ENCODE results near the gene HTT. TPM values are rescaled to one million over a fixed set of nuclear protein-coding genes. Genes with fewer than 3 reads are reported as not detected.

The HTT gene
- total RNA-seq, 1 donor from 2014 or later, result 65.2 TPM

DNA sequence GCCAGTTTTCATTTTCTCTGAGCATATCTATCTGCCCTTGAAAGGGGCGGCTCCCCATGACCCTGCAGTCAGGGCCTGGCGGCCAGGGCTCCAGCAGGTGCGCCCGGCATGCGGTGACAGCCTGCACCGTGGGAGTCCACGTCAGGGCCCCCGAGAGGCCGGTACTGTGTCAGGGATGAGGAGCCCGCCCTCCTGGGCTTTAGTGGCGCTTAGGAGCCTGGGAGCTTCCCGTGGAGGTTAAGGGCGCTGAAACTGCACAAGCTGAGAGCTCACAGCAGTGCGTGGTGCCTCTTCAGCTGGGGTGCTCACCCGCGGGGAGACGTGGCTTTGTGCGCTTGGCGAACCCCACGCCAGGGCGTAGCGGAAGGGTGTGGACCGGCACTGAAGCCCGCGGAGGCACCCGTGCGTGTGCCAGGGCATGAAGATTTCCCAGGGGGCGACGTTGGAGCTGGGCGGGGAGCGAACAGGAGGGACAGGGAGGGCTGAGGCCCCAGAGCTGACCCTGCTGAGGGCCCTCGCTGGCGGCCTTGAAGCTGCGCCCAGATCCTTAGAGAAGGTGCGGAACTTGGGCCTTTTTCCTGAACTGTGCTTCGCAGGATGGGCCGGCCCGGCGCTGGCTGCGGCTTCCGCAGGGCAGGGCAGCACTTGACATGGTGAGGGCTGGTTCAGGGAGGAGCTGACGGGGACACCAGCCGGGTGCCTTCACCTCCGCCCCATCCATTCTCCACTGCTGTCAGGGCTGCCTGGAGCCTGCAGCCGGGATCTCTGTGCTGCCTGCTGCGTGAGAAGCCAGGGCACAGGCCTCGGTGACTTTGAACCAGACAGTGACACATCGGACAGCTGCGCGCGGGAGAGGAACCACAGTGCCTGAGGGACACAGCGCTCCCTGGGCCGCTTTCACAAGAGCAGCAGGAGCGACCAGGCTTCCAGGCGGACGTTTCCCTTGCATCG, 33.0 kb upstream of the HTT start:
- Mint-ChIP-seq H3K27me3 (ENCODE audit: low read depth, unreplicated experiment) (peaks cover 30% of the 10 kb centered on the region), H3K4me3 (ENCODE audit: unreplicated experiment) (no peak overlapping the region), H3K9me3 (ENCODE audit: unreplicated experiment) (no peaks in the 10 kb centered on the region), H3K4me1 (ENCODE audit: low read depth, unreplicated experiment) (no peaks in the 10 kb centered on the region), H3K36me3 (ENCODE audit: low read depth, unreplicated experiment) (peaks cover 2% of the 10 kb centered on the region), H3K27ac (ENCODE audit: unreplicated experiment) (no peak overlapping the region)
- no peak for FAIRE-seq
- peak overlapping the region; percentile 85 for H2AFZ ChIP-seq (ENCODE audit: low read depth, low read length)
- no peaks in the 10 kb centered on the region for H3K27me3 ChIP-seq (ENCODE audit: insufficient read depth, low read length)
- peaks cover 9% of the 10 kb centered on the region for H3K4me1 ChIP-seq (ENCODE audit: insufficient read depth, low read length)
- peak overlapping the region; percentile 27 for H3K9ac ChIP-seq (ENCODE audit: low read length)
- no peaks in the 10 kb centered on the region for H4K20me1 ChIP-seq (ENCODE audit: insufficient read depth, low read length)
- DNase-seq (ENCODE audit: low read depth), result peak; percentile 35
- no peaks in the 10 kb centered on the region for H3K36me3 ChIP-seq (ENCODE audit: insufficient read depth, low read length)
- no peaks in the 10 kb centered on the region for H3K79me2 ChIP-seq (ENCODE audit: insufficient read depth, low read length)
- H3K4me2 ChIP-seq (ENCODE audit: low read length), result peak overlapping the region; percentile 78
- TF ChIP-seq, protein P1, sequence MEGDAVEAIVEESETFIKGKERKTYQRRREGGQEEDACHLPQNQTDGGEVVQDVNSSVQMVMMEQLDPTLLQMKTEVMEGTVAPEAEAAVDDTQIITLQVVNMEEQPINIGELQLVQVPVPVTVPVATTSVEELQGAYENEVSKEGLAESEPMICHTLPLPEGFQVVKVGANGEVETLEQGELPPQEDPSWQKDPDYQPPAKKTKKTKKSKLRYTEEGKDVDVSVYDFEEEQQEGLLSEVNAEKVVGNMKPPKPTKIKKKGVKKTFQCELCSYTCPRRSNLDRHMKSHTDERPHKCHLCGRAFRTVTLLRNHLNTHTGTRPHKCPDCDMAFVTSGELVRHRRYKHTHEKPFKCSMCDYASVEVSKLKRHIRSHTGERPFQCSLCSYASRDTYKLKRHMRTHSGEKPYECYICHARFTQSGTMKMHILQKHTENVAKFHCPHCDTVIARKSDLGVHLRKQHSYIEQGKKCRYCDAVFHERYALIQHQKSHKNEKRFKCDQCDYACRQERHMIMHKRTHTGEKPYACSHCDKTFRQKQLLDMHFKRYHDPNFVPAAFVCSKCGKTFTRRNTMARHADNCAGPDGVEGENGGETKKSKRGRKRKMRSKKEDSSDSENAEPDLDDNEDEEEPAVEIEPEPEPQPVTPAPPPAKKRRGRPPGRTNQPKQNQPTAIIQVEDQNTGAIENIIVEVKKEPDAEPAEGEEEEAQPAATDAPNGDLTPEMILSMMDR (IDR thresholded peaks at IDR 0.05; ENCODE audit: insufficient read depth, low read depth, low read length), result no peak
- H3K4me3 ChIP-seq (ENCODE audit: insufficient read depth, low read depth, low read length), result peak overlapping the region; percentile 43
- no peaks in the 10 kb centered on the region for H3K9me3 ChIP-seq (ENCODE audit: insufficient read depth, low read depth, low read length)
- H3K27ac ChIP-seq (ENCODE audit: low read depth, low read length), result no peak overlapping the region

DNA sequence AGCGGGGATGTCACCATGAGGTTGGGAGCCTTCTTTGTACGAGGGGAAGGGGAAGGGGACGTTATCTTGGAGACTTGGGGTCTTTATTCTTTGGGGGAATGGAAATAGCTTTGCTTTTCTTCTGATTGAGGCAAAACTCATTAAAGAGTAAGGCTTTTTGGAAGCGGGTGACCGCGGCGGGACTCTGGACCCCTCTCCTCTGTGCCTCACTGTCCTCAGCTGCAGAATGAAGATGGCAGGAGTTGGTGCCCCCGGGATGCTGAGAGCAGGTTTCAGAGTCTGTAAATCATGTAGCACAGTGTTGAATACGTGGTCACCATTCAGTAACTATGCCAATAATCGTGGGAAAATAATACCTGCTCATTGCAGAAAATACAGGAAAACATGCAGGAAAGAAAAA, 32.3 kb upstream of the HTT start:
- peaks cover 2% of the 10 kb centered on the region for H3K36me3 Mint-ChIP-seq (ENCODE audit: low read depth, unreplicated experiment)
- H3K4me1 ChIP-seq (ENCODE audit: insufficient read depth, low read length), result peaks cover 9% of the 10 kb centered on the region
- peak overlapping the region; percentile 27 for H3K9ac ChIP-seq (ENCODE audit: low read length)
- no peaks in the 10 kb centered on the region for H4K20me1 ChIP-seq (ENCODE audit: insufficient read depth, low read length)
- no peaks in the 10 kb centered on the region for H3K79me2 ChIP-seq (ENCODE audit: insufficient read depth, low read length)
- H3K9me3 Mint-ChIP-seq (ENCODE audit: unreplicated experiment), result no peaks in the 10 kb centered on the region
- H3K4me1 Mint-ChIP-seq (ENCODE audit: low read depth, unreplicated experiment), result no peaks in the 10 kb centered on the region
- H3K27me3 ChIP-seq (ENCODE audit: insufficient read depth, low read length), result no peaks in the 10 kb centered on the region
- peak overlapping the region; percentile 43 for H3K4me3 ChIP-seq (ENCODE audit: insufficient read depth, low read depth, low read length)
- H3K27ac Mint-ChIP-seq (ENCODE audit: unreplicated experiment), result no peak overlapping the region
- H3K27ac ChIP-seq (ENCODE audit: low read depth, low read length), result no peak overlapping the region
- peak overlapping the region; percentile 78 for H3K4me2 ChIP-seq (ENCODE audit: low read length)
- TF ChIP-seq, protein P1 (IDR thresholded peaks at IDR 0.05; ENCODE audit: insufficient read depth, low read depth, low read length), result no peak
- TF ChIP-seq EZH2 (IDR thresholded peaks at IDR 0.05; ENCODE audit: insufficient read depth, low read length), result no peak
- H3K36me3 ChIP-seq (ENCODE audit: insufficient read depth, low read length), result no peaks in the 10 kb centered on the region
- FAIRE-seq (no peak), DNase-seq (ENCODE audit: low read depth) (no peak)
- H3K9me3 ChIP-seq (ENCODE audit: insufficient read depth, low read depth, low read length), result no peaks in the 10 kb centered on the region
- H3K4me3 Mint-ChIP-seq (ENCODE audit: unreplicated experiment), result peak overlapping the region; percentile 34
- H2AFZ ChIP-seq (ENCODE audit: low read depth, low read length), result peak overlapping the region; percentile 85
- peaks cover 23% of the 10 kb centered on the region for H3K27me3 Mint-ChIP-seq (ENCODE audit: low read depth, unreplicated experiment)

Data from astrocyte (in vitro differentiated cells and primary cell).